HepG2 (cell line): ENCODE measurements around the gene THSD4. TPM values are rescaled to one million over a fixed set of nuclear protein-coding genes. Genes with fewer than 3 reads are reported as not detected.

Experiments used
- ATAC-seq: fragments of 200-7000 bp; cut with Tn5 transposase; 3 replicates; pipeline ENCODE4 v1.9.1; 2020; ENCODE audit warnings: mild to moderate bottlenecking, moderate library complexity
- BruUV-seq: library from RNA; stranded (reverse); fragments of 400-500 nt; replicated peaks from 2 replicates; lab custom pipeline; 2021; lab: Mats Ljungman, UMichigan
- CTCF ChIA-PET: fragments of 300-600 bp; formaldehyde crosslinking; extraction: SDS; loops from one replicate; lab custom pipeline; 2021; ENCODE audit warnings: low total read pairs, inconsistent platforms, low intra/inter-chr PET ratio; lab: Yijun Ruan, JAX
- POLR2A ChIA-PET: fragments of 350-600 bp; sonication (Branson Sonifier 250); formaldehyde crosslinking; loops from one replicate; lab custom pipeline; 2020; ENCODE audit warnings: antibody characterized with exemption, inconsistent platforms; lab: Yijun Ruan, JAX
- DNase-seq: peaks from one replicate; pipeline ENCODE4 v3.0.0-alpha.2; 2015; ENCODE audit warnings: low spot score
- FAIRE-seq: peaks from 3 replicates; lab custom pipeline; 2011; peaks lifted over from hg19 to GRCh38; lab: Jason Lieb, UNC
- H2AFZ ChIP-seq: one replicate; pipeline ENCODE4 v1.6.1; 2011; ENCODE audit warnings: low read length, inconsistent platforms
- H3K27ac ChIP-seq: fragments of 300-600 bp; 3 replicates; pipeline ENCODE4 v1.8.0; 2011; ENCODE audit warnings: mixed run types, mild to moderate bottlenecking, mixed read lengths, low read length, inconsistent platforms; ENCODE audit not compliant: insufficient read depth; ENCODE audit errors: extremely low read length
- H3K27me3 ChIP-seq, 2 experiments: fragments of 200-600 bp in 1 of 2; 2 replicates in 1 of 2; 3 replicates in 1 of 2; pipeline versions ENCODE4 v1.6.0 to v1.8.0; 2011; ENCODE audit warnings: low read length in 2 of 2, mild to moderate bottlenecking in 2 of 2, moderate library complexity in 2 of 2, inconsistent platforms in 1 of 2; ENCODE audit not compliant: insufficient read depth in 2 of 2, control insufficient read depth in 1 of 2
- H3K36me3 ChIP-seq, 2 experiments: fragments of 200-600 bp in 1 of 2; replicated peaks in 1 of 2; 2 replicates in 1 of 2; 3 replicates in 1 of 2; pipeline versions ENCODE4 v1.5.1 to v1.8.0; 2011; ENCODE audit warnings: low read length in 2 of 2, inconsistent platforms in 1 of 2; ENCODE audit not compliant: insufficient read depth in 2 of 2, control insufficient read depth in 1 of 2
- H3K4me1 ChIP-seq: 2 replicates; pipeline ENCODE4 v1.5.1; 2012; ENCODE audit warnings: low read length, inconsistent platforms; ENCODE audit not compliant: insufficient read depth
- H3K4me2 ChIP-seq: 2 replicates; pipeline ENCODE4 v1.6.0; 2011; ENCODE audit warnings: low read depth, low read length, inconsistent platforms
- H3K4me3 ChIP-seq, 3 experiments: fragments of 200-600 bp in 1 of 3; sonication (generic), shearing (Covaris generic) in 1 of 3; replicated peaks in 1 of 3; 2 replicates each; pipeline ENCODE4 v1.5.1; 2011 to 2016; ENCODE audit warnings: low read length in 3 of 3, inconsistent platforms in 2 of 3, low read depth in 2 of 3, mild to moderate bottlenecking in 2 of 3, control low read depth in 1 of 3, mixed read lengths in 1 of 3; ENCODE audit not compliant: insufficient read depth in 1 of 3
- H3K79me2 ChIP-seq: one replicate; pipeline ENCODE4 v1.6.1; 2011; ENCODE audit warnings: low read length, inconsistent platforms; ENCODE audit not compliant: insufficient read depth
- H3K9ac ChIP-seq: 2 replicates; pipeline ENCODE4 v1.6.0; 2011; ENCODE audit warnings: mild to moderate bottlenecking, low read depth, low read length, inconsistent platforms; ENCODE audit not compliant: insufficient read depth
- H3K9me3 ChIP-seq: 2 replicates; pipeline ENCODE4 v1.5.1; 2012; ENCODE audit warnings: mild to moderate bottlenecking, low read length
- H4K20me1 ChIP-seq: 2 replicates; pipeline ENCODE4 v1.6.0; 2011; ENCODE audit warnings: inconsistent platforms, mild to moderate bottlenecking, low read length, moderate library complexity; ENCODE audit not compliant: insufficient read depth
- EP300 ChIP-seq, 3 experiments: sonication (generic) in 1 of 3; formaldehyde crosslinking in 1 of 3; IDR thresholded peaks; 2 replicates each; pipeline versions ENCODE4 v1.5.1 to v1.6.1; 2011 to 2020; ENCODE audit warnings: low read depth in 2 of 3, low read length in 2 of 3, borderline replicate concordance in 1 of 3, improper control_type of control experiment in 1 of 3, mild to moderate bottlenecking in 1 of 3, missing genetic modification reagents in 1 of 3, moderate library complexity in 1 of 3
- FOXK1 ChIP-seq: sonication (generic); formaldehyde crosslinking; IDR thresholded peaks from 2 replicates; pipeline ENCODE4 v1.4.0; 2020; ENCODE audit warnings: low read depth, missing genetic modification reagents, borderline replicate concordance
- HNF4A ChIP-seq: sonication (generic); formaldehyde crosslinking; IDR thresholded peaks from 2 replicates; pipeline ENCODE4 v1.4.0; 2020; ENCODE audit warnings: missing genetic modification reagents
- MEF2D ChIP-seq: sonication (generic); formaldehyde crosslinking; IDR thresholded peaks from 2 replicates; pipeline ENCODE4 v1.5.1; 2020; ENCODE audit warnings: mild to moderate bottlenecking, missing genetic modification reagents
- NR2F1 ChIP-seq, 2 experiments: fragments of 450-650 bp in 1 of 2; formaldehyde crosslinking in 1 of 2; IDR thresholded peaks; 2 replicates each; pipeline versions ENCODE4 v1.5.0 to v1.6.1; 2016 to 2020; ENCODE audit warnings: mild to moderate bottlenecking in 1 of 2, missing compliant biosample characterization in 1 of 2, missing genetic modification reagents in 1 of 2, moderate library complexity in 1 of 2
- NR2F2 ChIP-seq: IDR thresholded peaks from 2 replicates; pipeline ENCODE4 v1.6.1; 2012; ENCODE audit warnings: low read depth, inconsistent platforms, borderline replicate concordance
- NR2F6 ChIP-seq, 2 experiments: IDR thresholded peaks; 2 replicates each; pipeline ENCODE4 v1.6.1; 2016; ENCODE audit warnings: antibody characterized with exemption in 1 of 2, mild to moderate bottlenecking in 1 of 2
- PPARG ChIP-seq: conservative IDR thresholded peaks from 2 replicates; pipeline ENCODE4 v1.6.1; 2016; ENCODE audit warnings: missing biosample characterization, missing genetic modification reagents
- SKI ChIP-seq: fragments of 450-650 bp; IDR thresholded peaks from one replicate; pipeline ENCODE4 v1.6.1; 2018; ENCODE audit warnings: mild to moderate bottlenecking; ENCODE audit not compliant: partially characterized antibody
- TAF15 ChIP-seq: fragments of 200-400 bp; formaldehyde crosslinking; IDR thresholded peaks from one replicate; pipeline ENCODE4 v1.6.1; 2018; ENCODE audit warnings: mild to moderate bottlenecking, low read depth, low read length; ENCODE audit not compliant: poor library complexity, severe bottlenecking
- TCF7 ChIP-seq: sonication (generic); IDR thresholded peaks from 2 replicates; pipeline ENCODE4 v1.6.1; 2016; ENCODE audit warnings: antibody characterized with exemption, low read depth
- ZNF205 ChIP-seq: IDR thresholded peaks from 2 replicates; pipeline ENCODE4 v1.6.1; 2018; ENCODE audit warnings: missing biosample characterization, missing genetic modification reagents
- ZNF512B ChIP-seq: sonication (generic); formaldehyde crosslinking; IDR thresholded peaks from 2 replicates; pipeline ENCODE4 v1.5.1; 2020; ENCODE audit warnings: missing genetic modification reagents, mild to moderate bottlenecking, borderline replicate concordance
- ZNF761 ChIP-seq: sonication (generic); formaldehyde crosslinking; conservative IDR thresholded peaks from 2 replicates; pipeline ENCODE4 v1.4.0; 2020; ENCODE audit warnings: mild to moderate bottlenecking, missing genetic modification reagents
- ZNF773 ChIP-seq: sonication (generic); formaldehyde crosslinking; IDR thresholded peaks from 2 replicates; pipeline ENCODE4 v1.4.0; 2020; ENCODE audit warnings: missing genetic modification reagents, borderline replicate concordance
- ZNF776 ChIP-seq: sonication (generic); formaldehyde crosslinking; IDR thresholded peaks from 2 replicates; pipeline ENCODE4 v1.4.0; 2020; ENCODE audit warnings: mild to moderate bottlenecking, missing genetic modification reagents
- WGBS: methylation state at CpG from one replicate; pipeline ENCODE4 v1.1.6; 2017; ENCODE audit warnings: low lambda C conversion rate; 5-methylcytosine and 5-hydroxymethylcytosine counted together
- in situ Hi-C: cut with HindIII; loops from 2 replicates; pipeline ENCODE4 v1.10.0; 2017; ENCODE audit warnings: low pct_unique_long_range_greater_than_20kb; ENCODE audit not compliant: extremely low pct_ligation_motif_present
- intact Hi-C: fragments of 100-400 bp; cut with micrococcal nuclease; formaldehyde crosslinking; loops from one replicate; pipeline ENCODE4 v1.10.0; 2022; ENCODE audit not compliant: unreplicated experiment
- polyA plus RNA-seq, 8 experiments: library from polyadenylated mRNA; depleted of rRNA in 3 of 8; stranded (reverse) in 7 of 8; unstranded in 1 of 8; fragments of >200 nt; fragmentation: Illumina TruSeq in 4 of 8; extraction: Trizol in 4 of 8; gene quantifications; 2 replicates each; pipeline versions ENCODE4 v1.2.1 to v1.2.3, GENCODE V29; 2011 to 2016; ENCODE audit warnings: low read depth in 4 of 8, missing spikeins in 1 of 8, mixed read lengths in 1 of 8; ENCODE audit not compliant: insufficient read depth in 1 of 8
- total RNA-seq, 5 experiments: library from RNA; depleted of rRNA; stranded (reverse); fragments of >200 nt; fragmentation: Illumina TruSeq; extraction: Trizol; gene quantifications; 2 replicates each; pipeline ENCODE4 v1.2.3, GENCODE V29; 2016; ENCODE audit warnings: low read depth in 1 of 5
- TF ChIP-seq, protein P1 (sequence below): sonication (generic); formaldehyde crosslinking; IDR thresholded peaks from 2 replicates; pipeline ENCODE4 v1.4.0; 2020; ENCODE audit warnings: missing genetic modification reagents

THSD4 gene
- total and polyA plus RNA-seq, 2 of the 13 experiments (the other 11 are each of a cell fraction or from before 2014, with no cell fraction given): 0.07 to 0.21 TPM

GRCh38 chr15:71656425-71656824 is 541.2 kb downstream of the THSD4 start:
- intact Hi-C loops: no loop called here
- TF ChIP-seq TCF7: 0 out of 2 replicates have a peak, but pooled peaks have one; percentile 12
- no peak for TF ChIP-seq ZNF773
- TF ChIP-seq NR2F2: peak; percentile 57; the same call in 1 of the 2 replicates
- no peak for TF ChIP-seq ZNF776 (CRISPR knock-in tag)
- TF ChIP-seq NR2F1 (CRISPR knock-in tag; IDR thresholded peaks at IDR 0.05): peak in 1 of 2 experiments; percentile 69; a peak in 1 of 4 replicates
- TF ChIP-seq FOXK1 (CRISPR knock-in tag): 0 out of 2 replicates have a peak, but pooled peaks have one; percentile 19
- TF ChIP-seq PPARG (CRISPR knock-in tag): no peak
- no peak for TF ChIP-seq ZNF761 (CRISPR knock-in tag)
- TF ChIP-seq, protein P1, sequence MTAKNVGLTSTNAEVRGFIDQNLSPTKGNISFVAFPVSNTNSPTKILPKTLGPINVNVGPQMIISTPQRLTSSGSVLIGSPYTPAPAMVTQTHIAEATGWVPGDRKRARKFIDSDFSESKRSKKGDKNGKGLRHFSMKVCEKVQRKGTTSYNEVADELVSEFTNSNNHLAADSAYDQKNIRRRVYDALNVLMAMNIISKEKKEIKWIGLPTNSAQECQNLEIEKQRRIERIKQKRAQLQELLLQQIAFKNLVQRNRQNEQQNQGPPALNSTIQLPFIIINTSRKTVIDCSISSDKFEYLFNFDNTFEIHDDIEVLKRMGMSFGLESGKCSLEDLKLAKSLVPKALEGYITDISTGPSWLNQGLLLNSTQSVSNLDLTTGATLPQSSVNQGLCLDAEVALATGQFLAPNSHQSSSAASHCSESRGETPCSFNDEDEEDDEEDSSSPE (CRISPR knock-in tag): no peak
- TF ChIP-seq EP300 (IDR thresholded peaks at IDR 0.05; ENCODE audit: low read depth in 2 of 2, low read length in 2 of 2): peak in 1 of 2 experiments; percentile 28; a peak in 1 of 4 replicates
- no peak for TF ChIP-seq EP300 (CRISPR knock-in tag; IDR thresholded peaks at IDR 0.05; ENCODE audit: borderline replicate concordance)
- peak; percentile 22 for TF ChIP-seq SKI
- no peak for TF ChIP-seq ZNF512B
- peak; percentile 74 for TF ChIP-seq NR2F6 (IDR thresholded peaks at IDR 0.05)
- TF ChIP-seq NR2F6 (CRISPR knock-in tag; IDR thresholded peaks at IDR 0.05): peak; percentile 64
- peak; percentile 74; the same call in 1 of the 2 replicates for TF ChIP-seq MEF2D (CRISPR knock-in tag)
- peak; percentile 71 for TF ChIP-seq HNF4A (CRISPR knock-in tag)
- no peak for TF ChIP-seq TAF15
- no peak for TF ChIP-seq ZNF205 (CRISPR knock-in tag)

More at GRCh38 chr15:71656425-71656824, 541.2 kb downstream of the THSD4 start:
- FAIRE-seq (no peak), ATAC-seq (no peak), DNase-seq (no peak)
- no peaks in the 10 kb centered on the region for H4K20me1 ChIP-seq
- in situ Hi-C loops: no loop called here
- H3K4me1 ChIP-seq: peaks cover 100% of the 10 kb centered on the region
- H3K4me3 ChIP-seq: no peak overlapping the region
- peak overlapping the region; percentile 8 for H3K27ac ChIP-seq
- no peaks in the 10 kb centered on the region for H3K27me3 ChIP-seq
- H3K9ac ChIP-seq: no peak overlapping the region
- CTCF ChIA-PET: no interaction called here
- H3K9me3 ChIP-seq: no peaks in the 10 kb centered on the region
- WGBS: 21% methylated on average over 4 of the region's 4 CpGs
- H2AFZ ChIP-seq: no peak overlapping the region
- no peaks in the 10 kb centered on the region for H3K79me2 ChIP-seq
- BruUV-seq: no TSS peak
- no peaks in the 10 kb centered on the region for H3K36me3 ChIP-seq
- peak overlapping the region; percentile 36 for H3K4me2 ChIP-seq
- POLR2A ChIA-PET: no interaction called here
